ENCODE measurements around the gene DNER. TPM values are rescaled to one million over a fixed set of nuclear protein-coding genes. Genes with fewer than 3 reads are reported as not detected.
"Not testable (repeated sequence)": the region's sequence is repeated elsewhere in the genome, so short reads cannot be mapped to it uniquely, and the experiment has no call there.

Gene DNER
- total RNA-seq, 1 donor from 2014 or later, result 1.2 TPM

DNA sequence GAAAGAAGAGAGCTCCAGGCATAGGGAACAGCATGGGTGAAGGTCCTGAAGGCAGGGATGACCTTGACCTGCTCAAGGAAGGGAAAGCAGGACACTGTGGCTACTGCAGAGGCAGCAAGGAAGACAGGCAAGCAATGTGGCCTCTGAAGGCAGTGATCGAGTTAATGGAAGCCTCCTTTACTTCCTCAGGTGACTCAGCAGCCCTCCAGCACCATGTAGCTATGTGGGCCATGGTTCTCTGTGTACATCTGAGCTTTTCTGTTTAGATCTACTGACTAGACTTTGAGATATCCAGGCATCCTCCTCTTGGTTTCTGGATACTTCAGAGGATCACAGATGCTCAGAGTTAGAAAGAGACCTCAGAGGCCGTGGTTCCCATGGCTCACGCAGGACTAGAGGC is 336.0 kb downstream of the DNER start:
- H3K4me1 ChIP-seq, result no peaks in the 10 kb centered on the region
- no peak overlapping the region for H3K27ac ChIP-seq
- H3K36me3 ChIP-seq, result no peaks in the 10 kb centered on the region
- H3K9me3 ChIP-seq, result no peaks in the 10 kb centered on the region
- DNase-seq, result no peak
- no peak overlapping the region for H3K4me3 ChIP-seq
- H3K27me3 ChIP-seq (ENCODE audit: low read depth), result no peaks in the 10 kb centered on the region
- intact Hi-C loops (cut with DNase I), result no loop called here
- TF ChIP-seq, protein P1, sequence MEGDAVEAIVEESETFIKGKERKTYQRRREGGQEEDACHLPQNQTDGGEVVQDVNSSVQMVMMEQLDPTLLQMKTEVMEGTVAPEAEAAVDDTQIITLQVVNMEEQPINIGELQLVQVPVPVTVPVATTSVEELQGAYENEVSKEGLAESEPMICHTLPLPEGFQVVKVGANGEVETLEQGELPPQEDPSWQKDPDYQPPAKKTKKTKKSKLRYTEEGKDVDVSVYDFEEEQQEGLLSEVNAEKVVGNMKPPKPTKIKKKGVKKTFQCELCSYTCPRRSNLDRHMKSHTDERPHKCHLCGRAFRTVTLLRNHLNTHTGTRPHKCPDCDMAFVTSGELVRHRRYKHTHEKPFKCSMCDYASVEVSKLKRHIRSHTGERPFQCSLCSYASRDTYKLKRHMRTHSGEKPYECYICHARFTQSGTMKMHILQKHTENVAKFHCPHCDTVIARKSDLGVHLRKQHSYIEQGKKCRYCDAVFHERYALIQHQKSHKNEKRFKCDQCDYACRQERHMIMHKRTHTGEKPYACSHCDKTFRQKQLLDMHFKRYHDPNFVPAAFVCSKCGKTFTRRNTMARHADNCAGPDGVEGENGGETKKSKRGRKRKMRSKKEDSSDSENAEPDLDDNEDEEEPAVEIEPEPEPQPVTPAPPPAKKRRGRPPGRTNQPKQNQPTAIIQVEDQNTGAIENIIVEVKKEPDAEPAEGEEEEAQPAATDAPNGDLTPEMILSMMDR (IDR thresholded peaks at IDR 0.05), result no peak
- no peak for ATAC-seq

DNA sequence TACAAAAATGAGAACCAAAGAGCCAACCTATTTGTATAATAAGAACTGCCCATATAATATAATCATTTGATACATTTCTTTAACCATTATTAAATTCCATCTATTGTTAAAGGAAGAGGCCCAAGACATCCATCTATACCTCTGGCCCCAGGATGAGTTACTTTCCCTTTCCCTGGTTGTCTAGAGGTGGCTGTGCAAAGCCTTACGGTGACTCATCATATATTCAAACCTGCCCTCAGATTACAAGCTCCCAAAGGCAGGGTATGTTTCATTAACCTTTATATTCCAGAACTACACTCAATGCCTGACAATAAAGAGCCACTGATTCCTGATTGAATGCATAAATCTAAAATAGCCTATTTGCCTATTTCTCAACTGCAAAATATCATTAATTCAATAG is 337.5 kb downstream of the DNER start:
- no peak for ATAC-seq
- H3K27ac ChIP-seq, result no peak overlapping the region
- H3K36me3 ChIP-seq, result no peaks in the 10 kb centered on the region
- no peaks in the 10 kb centered on the region for H3K9me3 ChIP-seq
- no peaks in the 10 kb centered on the region for H3K27me3 ChIP-seq (ENCODE audit: low read depth)
- TF ChIP-seq, protein P1 (IDR thresholded peaks at IDR 0.05), result no peak
- DNase-seq, result no peak
- intact Hi-C loops (cut with DNase I), result no loop called here
- H3K4me1 ChIP-seq, result no peaks in the 10 kb centered on the region
- H3K4me3 ChIP-seq, result no peak overlapping the region

DNA sequence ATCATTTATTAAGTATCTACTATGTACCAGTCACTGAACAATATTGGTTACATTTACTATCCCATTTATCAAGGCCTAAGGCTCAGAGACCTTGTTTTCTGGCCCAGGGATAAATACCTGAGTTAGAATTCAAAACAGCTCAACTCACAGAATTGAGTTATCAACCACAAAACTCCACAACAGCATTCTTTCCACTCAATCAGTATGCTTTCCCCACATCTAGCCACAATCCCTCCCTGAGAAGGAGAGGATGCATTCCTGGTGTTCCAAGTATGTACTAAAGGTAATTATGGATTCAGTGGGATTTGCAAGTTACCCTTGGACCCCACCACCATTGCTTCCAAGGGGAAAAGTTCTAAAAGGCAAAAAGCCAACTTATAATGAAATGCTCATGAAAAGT is 339.1 kb downstream of the DNER start:
- H3K27me3 ChIP-seq (ENCODE audit: low read depth), result no peaks in the 10 kb centered on the region
- intact Hi-C loops (cut with DNase I), result no loop called here
- TF ChIP-seq, protein P1 (IDR thresholded peaks at IDR 0.05), result no peak
- peaks cover under 1% of the 10 kb centered on the region for H3K4me1 ChIP-seq
- no peaks in the 10 kb centered on the region for H3K9me3 ChIP-seq
- H3K27ac ChIP-seq, result no peak overlapping the region
- no peak overlapping the region for H3K4me3 ChIP-seq
- DNase-seq (no peak), ATAC-seq (no peak)
- H3K36me3 ChIP-seq, result no peaks in the 10 kb centered on the region

DNA sequence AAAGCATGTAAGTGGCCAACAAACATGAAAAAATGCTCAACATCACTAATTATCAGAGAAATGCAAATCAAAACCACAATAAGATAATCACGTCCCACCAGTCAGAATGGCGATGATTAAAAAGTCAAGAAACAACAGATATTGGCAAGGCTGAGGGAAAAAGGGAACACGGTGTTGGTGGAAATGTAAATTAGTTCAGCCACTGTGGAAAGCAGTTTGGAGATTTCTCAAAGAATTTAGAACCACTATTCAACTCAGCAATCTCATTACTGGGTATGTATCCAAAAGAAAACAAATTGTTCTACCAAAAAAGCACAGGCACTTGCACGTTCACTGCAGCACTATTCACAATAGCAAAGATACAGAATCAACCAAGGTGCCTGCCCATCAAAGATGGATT is 341.0 kb downstream of the DNER start:
- H3K4me1 ChIP-seq; H3K27ac ChIP-seq; ATAC-seq; intact Hi-C loops (cut with DNase I); H3K9me3 ChIP-seq; DNase-seq; H3K36me3 ChIP-seq; H3K4me3 ChIP-seq; H3K27me3 ChIP-seq (ENCODE audit: low read depth): not testable (repeated sequence)

DNA sequence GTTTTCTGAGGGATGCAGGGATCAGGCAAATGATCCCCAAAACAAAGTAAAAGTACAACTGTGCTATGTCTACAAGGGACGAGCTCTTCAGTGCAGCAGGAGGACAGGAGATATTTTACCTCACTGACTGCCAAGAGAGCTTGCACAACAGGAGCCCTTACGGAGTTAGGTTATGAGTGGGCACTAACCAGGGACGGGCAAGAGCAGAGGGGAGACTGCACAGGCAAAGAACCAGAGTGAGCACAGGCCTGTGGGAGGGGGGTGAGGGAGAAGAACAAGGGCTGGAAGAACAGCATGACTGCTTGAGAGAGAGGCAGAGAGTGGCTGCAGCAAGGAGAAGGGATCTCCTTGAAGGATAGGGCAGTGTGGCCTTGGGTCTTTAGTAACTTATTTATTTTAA is 342.1 kb downstream of the DNER start:
- DNase-seq (no peak), ATAC-seq (no peak)
- no peaks in the 10 kb centered on the region for H3K27me3 ChIP-seq (ENCODE audit: low read depth)
- intact Hi-C loops (cut with DNase I), result no loop called here
- peaks cover 4% of the 10 kb centered on the region for H3K4me1 ChIP-seq
- H3K9me3 ChIP-seq, result no peaks in the 10 kb centered on the region
- H3K36me3 ChIP-seq, result no peaks in the 10 kb centered on the region
- no peak overlapping the region for H3K27ac ChIP-seq
- H3K4me3 ChIP-seq, result no peak overlapping the region
- TF ChIP-seq, protein P1 (IDR thresholded peaks at IDR 0.05), result no peak

DNA sequence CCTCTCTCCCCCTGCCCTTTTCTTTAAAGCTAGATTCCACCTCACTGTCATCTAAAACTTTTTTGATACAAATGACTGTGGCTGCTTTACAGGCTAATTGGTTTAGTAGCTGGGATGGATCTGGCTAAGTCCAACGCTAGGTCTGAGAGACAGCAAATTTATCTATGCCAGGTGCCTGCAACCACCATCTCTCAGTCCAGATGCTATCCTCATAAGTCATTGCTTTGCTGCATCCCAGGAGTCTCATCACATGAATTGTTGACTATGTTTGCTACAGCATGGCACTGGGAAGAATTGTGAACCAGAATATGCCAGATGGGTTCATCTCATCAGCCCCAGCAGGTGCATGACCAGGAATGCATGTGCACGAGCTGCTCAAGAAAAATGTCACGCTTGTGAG is 343.3 kb downstream of the DNER start:
- ATAC-seq (no peak), DNase-seq (no peak)
- Histone ChIP-seq H3K27me3 (ENCODE audit: low read depth) (no peaks in the 10 kb centered on the region), H3K36me3 (no peaks in the 10 kb centered on the region), H3K4me3 (no peak overlapping the region), H3K27ac (no peak overlapping the region), H3K4me1 (peaks cover 4% of the 10 kb centered on the region), H3K9me3 (no peaks in the 10 kb centered on the region)
- TF ChIP-seq, protein P1 (IDR thresholded peaks at IDR 0.05), result no peak
- intact Hi-C loops (cut with DNase I), result no loop called here
